Gastrocnemius medialis (tissue), 4 donors: ENCODE measurements around the gene MEF2B. TPM values are rescaled to one million over a fixed set of nuclear protein-coding genes. Genes with fewer than 3 reads are reported as not detected.

Experiments used
- ATAC-seq, 2 donors: fragments of 150-250 bp; one replicate each; pipeline ENCODE4 v1.9.1; 2016
- DNase-seq, 2 donors: peaks; one replicate each; pipeline ENCODE4 v3.0.0-alpha.2; 2019
- H3K27ac ChIP-seq, 4 donors: fragments of 200-600 bp; sonication (generic); 1 replicate in 1 of 4; 2 replicates in 3 of 4; pipeline ENCODE4 v1.5.1; 2016 to 2018; ENCODE audit warnings: mild to moderate bottlenecking in 2 of 4, moderate library complexity in 1 of 4
- H3K27me3 ChIP-seq, 3 donors: fragments of 200-600 bp; sonication (generic) in 2 of 3; 1 replicate in 1 of 3; 2 replicates in 2 of 3; pipeline versions ENCODE4 v1.5.1 to v1.6.0; 2016 to 2019; ENCODE audit warnings: mild to moderate bottlenecking in 1 of 3, moderate library complexity in 1 of 3
- H3K36me3 ChIP-seq, 2 donors: fragments of 200-600 bp; sonication (generic) in 1 of 2; one replicate each; pipeline ENCODE4 v1.5.1; 2017 to 2018
- H3K4me1 ChIP-seq, 2 donors: fragments of 200-600 bp; sonication (generic) in 1 of 2; one replicate each; pipeline ENCODE4 v1.5.1; 2016 to 2017; ENCODE audit warnings: mild to moderate bottlenecking in 2 of 2
- H3K4me3 ChIP-seq, 4 donors: fragments of 200-600 bp; sonication (generic) in 3 of 4; 1 replicate in 1 of 4; 2 replicates in 3 of 4; pipeline ENCODE4 v1.5.1; 2016 to 2019; ENCODE audit warnings: mild to moderate bottlenecking in 2 of 4
- H3K9me3 ChIP-seq, 3 donors: fragments of 200-600 bp; sonication (generic) in 2 of 3; 1 replicate in 1 of 3; 2 replicates in 2 of 3; pipeline ENCODE4 v1.5.1; 2016 to 2019
- CTCF ChIP-seq, 5 experiments: fragments of 450-650 bp in 3 of 5; fragments of 200-600 bp in 2 of 5; sonication (generic) in 2 of 5; IDR thresholded peaks in 4 of 5; conservative IDR thresholded peaks in 1 of 5; 1 replicate in 4 of 5; 2 replicates in 1 of 5; pipeline ENCODE4 v1.5.1; 2016 to 2019; ENCODE audit warnings: antibody characterized with exemption in 5 of 5, mild to moderate bottlenecking in 3 of 5, moderate library complexity in 3 of 5
- POLR2A ChIP-seq, 2 donors: fragments of 450-650 bp; IDR thresholded peaks; one replicate each; pipeline ENCODE4 v1.6.1; 2017; ENCODE audit warnings: antibody characterized with exemption in 2 of 2, mild to moderate bottlenecking in 2 of 2, moderate library complexity in 2 of 2
- in situ Hi-C, 4 donors: fragments of 200-750 bp; cut with MboI; loops; one replicate each; pipeline versions ENCODE4 v1.15.0 to v1.8.0; 2017; ENCODE audit warnings: low sequenced_read_pairs in 4 of 4
- intact Hi-C: fragments of 100-400 bp; cut with DNase I; formaldehyde crosslinking; loops from one replicate; pipeline ENCODE4 v1.15.1; 2023; ENCODE audit warnings: low total_unique reads
- total RNA-seq, 4 donors: library from RNA; depleted of rRNA; stranded (reverse); fragments of >200 nt; gene quantifications; one replicate each; pipeline versions ENCODE4 v1.1.0 to v1.2.3, GENCODE V29; 2016

Gene MEF2B
- total RNA-seq, 4 donors from 2014 or later = 0.68 to 1.6 TPM; not detected in 2

- Histone ChIP-seq H3K36me3 (peaks cover 0 to 12% of the 10 kb centered on the region in 2 donors), H3K9me3 (no peaks in the 10 kb centered on the region), H3K4me1 (peaks cover 0 to 11% of the 10 kb centered on the region in 2 donors), H3K27me3 (no peaks in the 10 kb centered on the region), H3K4me3 (no peak overlapping the region), H3K27ac (peak overlapping the region in 2 of 4 donors; percentile 50 to 51)
- no peak for DNase-seq
- TF ChIP-seq POLR2A (IDR thresholded peaks at IDR 0.05) = no peak
- TF ChIP-seq CTCF (IDR thresholded peaks at IDR 0.05 in 4 of 5, conservative IDR thresholded peaks at IDR 0.05 in 1 of 5) = no peak
- ATAC-seq = no peak
- in situ Hi-C loops (no loop called here), intact Hi-C loops (no loop called here)
Measured at GRCh38 chr19:19111967-19112580, 58.0 kb downstream of the MEF2B start.

- Histone ChIP-seq H3K4me1 (peaks cover 0 to 11% of the 10 kb centered on the region in 2 donors), H3K4me3 (no peak overlapping the region), H3K9me3 (no peaks in the 10 kb centered on the region), H3K36me3 (peaks cover 0 to 14% of the 10 kb centered on the region in 2 donors), H3K27ac (peak overlapping the region in 2 of 4 donors; percentile 50 to 51), H3K27me3 (no peaks in the 10 kb centered on the region)
- in situ Hi-C loops (no loop called here), intact Hi-C loops (no loop called here)
- no peak for DNase-seq
- ATAC-seq = no peak
- TF ChIP-seq CTCF (IDR thresholded peaks at IDR 0.05 in 4 of 5, conservative IDR thresholded peaks at IDR 0.05 in 1 of 5) (no peak), POLR2A (IDR thresholded peaks at IDR 0.05) (no peak)
Measured at GRCh38 chr19:19111136-19111835, 58.8 kb downstream of the MEF2B start.

- H3K4me3 ChIP-seq = no peak overlapping the region
- intact Hi-C loops = no loop called here
- peaks cover 0 to 20% of the 10 kb centered on the region in 2 donors for H3K36me3 ChIP-seq
- H3K4me1 ChIP-seq = peaks cover 0 to 11% of the 10 kb centered on the region in 2 donors
- in situ Hi-C loops = no loop called here
- no peak for ATAC-seq
- no peaks in the 10 kb centered on the region for H3K9me3 ChIP-seq
- no peaks in the 10 kb centered on the region for H3K27me3 ChIP-seq
- H3K27ac ChIP-seq = no peak overlapping the region
- DNase-seq = no peak
- TF ChIP-seq POLR2A (IDR thresholded peaks at IDR 0.05) (no peak), CTCF (IDR thresholded peaks at IDR 0.05 in 4 of 5, conservative IDR thresholded peaks at IDR 0.05 in 1 of 5) (peak in 1 of 5 experiments; percentile 39)
Measured at GRCh38 chr19:19110410-19111135, 59.5 kb downstream of the MEF2B start.

- no peaks in the 10 kb centered on the region for H3K9me3 ChIP-seq
- DNase-seq (peak in 1 of 2 donors; percentile 36), ATAC-seq (peak; percentile 28 to 37)
- H3K27me3 ChIP-seq = no peaks in the 10 kb centered on the region
- TF ChIP-seq CTCF (IDR thresholded peaks at IDR 0.05 in 4 of 5, conservative IDR thresholded peaks at IDR 0.05 in 1 of 5) (no peak), POLR2A (IDR thresholded peaks at IDR 0.05) (no peak)
- in situ Hi-C loops (no loop called here), intact Hi-C loops (no loop called here)
- H3K36me3 ChIP-seq = peaks cover 0 to 20% of the 10 kb centered on the region in 2 donors
- peaks cover 0 to 11% of the 10 kb centered on the region in 2 donors for H3K4me1 ChIP-seq
- H3K4me3 ChIP-seq = no peak overlapping the region
- H3K27ac ChIP-seq = peak overlapping the region; percentile 18 to 51 (median 45)
Measured at GRCh38 chr19:19109601-19110000, 60.5 kb downstream of the MEF2B start.
